Esophagus muscularis mucosa (tissue), 4 donors: ENCODE results near the gene SNRNP70.

Experiments
- CTCF ChIP-seq, 3 experiments: fragments of 200-600 bp in 2 of 3; fragments of 450-650 bp in 1 of 3; sonication (generic) in 2 of 3; IDR thresholded peaks; one replicate each; pipeline ENCODE4 v1.5.1; 2017 to 2019; ENCODE audit warnings: antibody characterized with exemption in 3 of 3, mild to moderate bottlenecking in 2 of 3, moderate library complexity in 1 of 3
- EP300 ChIP-seq: sonication (generic); formaldehyde crosslinking; IDR thresholded peaks from one replicate; pipeline ENCODE4 v1.6.1; 2017; ENCODE audit warnings: antibody characterized with exemption
- POLR2A ChIP-seq: fragments of 450-650 bp; IDR thresholded peaks from one replicate; pipeline ENCODE4 v1.6.1; 2017; ENCODE audit warnings: antibody characterized with exemption, moderate library complexity, mild to moderate bottlenecking, low read depth
- POLR2AphosphoS5 ChIP-seq, 2 donors: sonication (generic); formaldehyde crosslinking; IDR thresholded peaks; one replicate each; pipeline ENCODE4 v1.6.1; 2017; ENCODE audit warnings: antibody characterized with exemption in 2 of 2

- no peak for TF ChIP-seq CTCF (IDR thresholded peaks at IDR 0.05)
- no peak for TF ChIP-seq POLR2AphosphoS5 (IDR thresholded peaks at IDR 0.05)
- no peak for TF ChIP-seq POLR2A
- TF ChIP-seq EP300, result no peak
Measured at GRCh38 chr19:49064029-49064629, 21.1 kb upstream of the SNRNP70 start.
